ENCODE results near the gene MMP14.

DNA sequence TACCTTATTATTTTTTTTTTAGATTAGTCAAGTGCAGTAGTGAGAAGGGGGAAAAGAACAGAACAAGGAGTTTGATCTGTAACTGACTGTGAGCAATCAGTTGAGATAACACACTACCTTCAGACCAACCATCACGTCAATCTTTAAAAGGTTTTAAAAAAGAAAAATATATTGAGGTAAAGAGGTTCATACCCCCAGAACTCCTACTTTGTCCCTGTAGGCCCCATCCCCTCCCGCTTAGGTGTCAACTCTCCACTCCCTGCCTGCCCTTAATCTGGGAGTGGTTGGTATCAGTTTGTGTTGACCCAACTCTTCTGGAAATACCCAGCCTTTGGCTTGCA, 16.2 kb downstream of the MMP14 start:
- TF ChIP-seq CTCF (conservative IDR thresholded peaks at IDR 0.05 in 1 of 2, IDR thresholded peaks at IDR 0.05 in 1 of 2; ENCODE audit: extremely low read depth in 1 of 2, insufficient read depth in 1 of 2, low read depth in 1 of 2, low read length in 2 of 2) (no peak), EZH2 (IDR thresholded peaks at IDR 0.05; ENCODE audit: borderline replicate concordance, low read length) (no peak)

Measured in mammary epithelial cell (primary cell).